Measurements from ENCODE around the gene DGKD. TPM values are rescaled to one million over a fixed set of nuclear protein-coding genes. Genes with fewer than 3 reads are reported as not detected.

The DGKD gene
- polyA plus RNA-seq, 1 experiment, result 10.8 TPM

DNA sequence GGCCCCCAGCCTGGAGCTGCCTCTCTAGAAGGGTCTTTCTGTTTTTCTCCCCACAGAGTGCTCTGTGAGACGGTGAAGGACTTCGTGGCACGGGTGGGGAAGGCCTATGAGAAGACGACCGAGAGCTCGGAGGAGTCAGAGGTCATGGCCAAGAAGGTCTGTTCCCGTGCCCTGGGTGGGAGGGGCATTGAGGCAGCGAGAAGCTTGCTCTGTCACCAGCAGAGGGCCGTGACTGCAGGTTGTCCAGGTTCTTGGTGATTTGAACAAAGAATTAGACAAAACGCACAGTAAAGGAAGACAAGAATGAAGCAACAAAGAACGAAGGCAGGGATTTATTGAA, 93.9 kb downstream of the DGKD start:
- no peaks in the 10 kb centered on the region; the same call in 1 of the 2 replicates for H3K9me3 ChIP-seq (ENCODE audit: control insufficient read depth, insufficient read depth, low read length)
- ChIA-PET POLR2A (no interaction called here), CTCF (interaction anchor here (0.8 to 2.5 kb wide), 17 partner anchors 9 to 480 kb away, joined by 3 to 25 read pairs (median 4); partner anchors contain the start of genes DGKD and UGT1A5)
- H3K27me3 ChIP-seq (ENCODE audit: control insufficient read depth, insufficient read depth, low read length), result no peaks in the 10 kb centered on the region
- 0 out of 2 replicates have a peak, but pooled peaks have one; percentile 23 for TF ChIP-seq CTCF (IDR thresholded peaks at IDR 0.05; ENCODE audit: low read depth, low read length)
- DNase-seq (ENCODE audit: low read depth, low spot score), result no peak
- H3K27ac ChIP-seq (ENCODE audit: low read depth, low read length), result no peak overlapping the region
- no peak overlapping the region for H3K4me3 ChIP-seq (ENCODE audit: low read depth, low read length)

- no peak overlapping the region for H3K4me3 ChIP-seq (ENCODE audit: low read depth, low read length)
- H3K27me3 ChIP-seq (ENCODE audit: control insufficient read depth, insufficient read depth, low read length), result no peaks in the 10 kb centered on the region
- no peak for TF ChIP-seq CTCF (IDR thresholded peaks at IDR 0.05; ENCODE audit: low read depth, low read length)
- H3K27ac ChIP-seq (ENCODE audit: low read depth, low read length), result no peak overlapping the region
- H3K9me3 ChIP-seq (ENCODE audit: control insufficient read depth, insufficient read depth, low read length), result no peaks in the 10 kb centered on the region; the same call in 1 of the 2 replicates
- ChIA-PET POLR2A (no interaction called here), CTCF (interaction anchor here (0.8 to 2.5 kb wide), 22 partner anchors 8 to 1668 kb away, joined by 3 to 25 read pairs (median 4); partner anchors contain the start of genes DGKD and UGT1A5)
- DNase-seq (ENCODE audit: low read depth, low spot score), result no peak
Measured at GRCh38 chr2:233448575-233448974, 94.3 kb downstream of the DGKD start.

DNA sequence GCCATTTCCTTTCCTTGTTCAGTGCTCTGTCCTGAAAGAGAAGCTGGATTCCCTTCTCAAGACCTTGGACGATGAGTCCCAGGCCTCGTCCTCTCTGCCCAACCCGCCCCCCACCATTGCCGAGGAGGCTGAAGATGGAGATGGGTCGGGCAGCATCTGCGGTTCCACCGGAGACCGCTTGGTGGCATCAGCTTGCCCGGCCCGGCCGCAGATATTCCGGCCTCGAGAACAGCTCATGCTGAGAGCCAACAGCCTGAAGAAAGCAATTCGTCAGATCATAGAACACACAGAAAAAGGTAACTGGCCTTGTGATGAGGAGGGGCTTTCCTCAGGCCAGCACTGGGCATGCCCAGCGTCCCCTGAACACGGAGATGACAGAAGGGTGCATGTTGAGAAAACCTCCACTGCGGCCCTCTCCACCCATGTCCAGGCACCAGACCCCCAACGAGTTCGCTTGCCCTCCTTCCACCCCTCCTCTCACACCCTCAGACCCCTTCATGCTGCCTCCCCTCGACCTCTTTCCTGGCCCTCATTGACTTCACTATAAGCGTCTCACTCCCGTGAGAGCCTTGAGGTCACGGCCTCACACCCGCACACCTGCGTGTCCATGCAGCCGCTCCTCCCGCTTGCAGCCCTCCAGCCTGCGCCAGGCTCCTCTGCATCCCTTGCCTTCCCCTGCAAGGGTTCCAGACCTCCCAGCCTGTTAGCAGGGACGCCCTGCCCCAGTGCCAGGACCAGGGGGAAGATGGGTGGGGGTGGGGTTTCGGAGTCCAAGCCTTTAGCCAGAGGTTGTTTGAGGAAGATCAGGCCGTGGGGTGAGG, 95.0 kb downstream of the DGKD start:
- peak; percentile 79 for TF ChIP-seq CTCF (IDR thresholded peaks at IDR 0.05; ENCODE audit: low read depth, low read length)
- no peaks in the 10 kb centered on the region for H3K27me3 ChIP-seq (ENCODE audit: control insufficient read depth, insufficient read depth, low read length)
- CTCF ChIA-PET, result interaction anchor here (0.8 to 2.5 kb wide), 20 partner anchors 9 to 1668 kb away, joined by 3 to 25 read pairs (median 4); partner anchors contain the start of genes DGKD and UGT1A5
- H3K4me3 ChIP-seq (ENCODE audit: low read depth, low read length), result no peak overlapping the region
- no peak for DNase-seq (ENCODE audit: low read depth, low spot score)
- H3K27ac ChIP-seq (ENCODE audit: low read depth, low read length), result no peak overlapping the region
- no peaks in the 10 kb centered on the region; the same call in 1 of the 2 replicates for H3K9me3 ChIP-seq (ENCODE audit: control insufficient read depth, insufficient read depth, low read length)
- POLR2A ChIA-PET, result no interaction called here

- CTCF ChIA-PET, result no interaction called here
- no peak for DNase-seq (ENCODE audit: low read depth, low spot score)
- H3K27me3 ChIP-seq (ENCODE audit: control insufficient read depth, insufficient read depth, low read length), result no peaks in the 10 kb centered on the region
- no peak for TF ChIP-seq CTCF (IDR thresholded peaks at IDR 0.05; ENCODE audit: low read depth, low read length)
- no peaks in the 10 kb centered on the region; the same call in 1 of the 2 replicates for H3K9me3 ChIP-seq (ENCODE audit: control insufficient read depth, insufficient read depth, low read length)
- POLR2A ChIA-PET, result interaction anchor here (0.7 kb wide), 1 partner anchor 312 kb away, joined by 8 read pairs; no protein-coding TSS in a partner anchor
- no peak overlapping the region for H3K4me3 ChIP-seq (ENCODE audit: low read depth, low read length)
- H3K27ac ChIP-seq (ENCODE audit: low read depth, low read length), result no peak overlapping the region
Measured at GRCh38 chr2:233449921-233450863, 95.9 kb downstream of the DGKD start.

Measured in AG04450 (cell line).